Smooth muscle cell of the pulmonary artery (primary cell): Measurements from ENCODE around the gene MIF. TPM values are rescaled to one million over a fixed set of nuclear protein-coding genes. Genes with fewer than 3 reads are reported as not detected.

Experiments used
- total RNA-seq: library from RNA; depleted of rRNA; stranded (reverse); fragments of >200 nt; gene quantifications from 2 replicates; pipeline ENCODE4 v1.2.3, GENCODE V29; 2014

MIF gene
- 361 and 389 TPM in 2 replicates for total RNA-seq

GRCh38 chr22:23893945-23894709 lies at the start of gene MIF:
Gene MIF (plus strand): TSS chr22:23894383. CDS start chr22:23894475, 92 bp downstream.

GRCh38 chr22:23857606-23858483 lies 36.3 kb upstream of the MIF start, which contains the start of gene SLC2A11:
Gene SLC2A11 (plus strand): TSS chr22:23857875. CDS start chr22:23858000, 125 bp downstream.

Other genes with a start within 250 kb of the MIF start
- gene RGL4, start 203.4 kb upstream of the MIF start, total RNA-seq = not detected in 2 replicates
- 6.2 and 7.8 TPM in 2 replicates for gene ZNF70, start 143.3 kb upstream of the MIF start, total RNA-seq
- not detected in 2 replicates for gene VPREB3, start 140.0 kb upstream of the MIF start, total RNA-seq
- 1.4 and 1.8 TPM in 2 replicates for gene C22orf15, start 131.4 kb upstream of the MIF start, total RNA-seq
- gene CHCHD10, start 126.4 kb upstream of the MIF start, total RNA-seq = 8.6 and 10.8 TPM in 2 replicates
- 37.1 and 38.2 TPM in 2 replicates for gene MMP11, start 121.5 kb upstream of the MIF start, total RNA-seq
- gene SMARCB1, start 107.4 kb upstream of the MIF start, total RNA-seq = 31.9 and 32.0 TPM in 2 replicates
- gene DERL3, start 55.4 kb upstream of the MIF start, total RNA-seq = 0.85 and 0.89 TPM in 2 replicates
- 13.4 and 19.0 TPM in 2 replicates for gene SLC2A11, start 36.5 kb upstream of the MIF start, total RNA-seq
- 1.3 and 2.0 TPM in 2 replicates for gene GSTT2B, start 66.8 kb downstream of the MIF start, total RNA-seq
- 0.76 and 0.85 TPM in 2 replicates for gene DDTL, start 72.5 kb downstream of the MIF start, total RNA-seq
- 115 and 165 TPM in 2 replicates for gene DDT, start 80.1 kb downstream of the MIF start, total RNA-seq
- gene GSTT2, start 85.8 kb downstream of the MIF start, total RNA-seq = not detected in 2 replicates
- gene GSTT4, start 111.1 kb downstream of the MIF start, total RNA-seq = 0.07 TPM in 1 of 2 replicates, not detected in the other
- 68.5 and 88.0 TPM in 2 replicates for gene CABIN1, start 116.9 kb downstream of the MIF start, total RNA-seq